ENCODE data around the gene ARHGAP26.

The ARHGAP26 gene

GRCh38 chr5:142763701-142764100, 6.5 kb upstream of the ARHGAP26 start:
- no peak overlapping the region for H3K4me3 ChIP-seq (ENCODE audit: low read depth, low read length)
- no peak for TF ChIP-seq CTCF (IDR thresholded peaks at IDR 0.05; ENCODE audit: control insufficient read depth, extremely low read depth, insufficient read depth)
- no peak for DNase-seq (ENCODE audit: low read depth)

DNA sequence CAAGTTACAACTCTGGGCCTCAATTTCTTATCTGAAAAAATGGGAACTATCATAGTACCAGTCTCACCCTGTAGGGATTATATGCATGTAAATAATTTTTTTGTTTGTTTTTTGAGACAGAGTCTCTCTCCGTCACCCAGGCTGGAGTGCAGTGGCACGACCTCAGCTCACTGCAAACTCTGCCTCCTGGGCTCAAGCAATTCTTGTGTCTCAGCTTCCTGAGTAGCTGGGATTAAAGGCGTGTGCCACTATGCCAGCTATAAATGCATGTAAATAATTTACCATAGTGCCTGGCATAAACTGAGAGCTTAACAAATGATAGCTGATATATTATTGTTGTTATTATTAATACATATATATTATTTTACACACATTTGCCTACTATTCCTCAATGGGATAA, 3.0 kb upstream of the ARHGAP26 start:
- DNase-seq (ENCODE audit: low read depth) = no peak
- no peak for TF ChIP-seq CTCF (IDR thresholded peaks at IDR 0.05; ENCODE audit: control insufficient read depth, extremely low read depth, insufficient read depth)
- no peak overlapping the region for H3K4me3 ChIP-seq (ENCODE audit: low read depth, low read length)

- no peak overlapping the region for H3K4me3 ChIP-seq (ENCODE audit: low read depth, low read length)
- TF ChIP-seq CTCF (IDR thresholded peaks at IDR 0.05; ENCODE audit: control insufficient read depth, extremely low read depth, insufficient read depth) = no peak
- DNase-seq (ENCODE audit: low read depth) = no peak
These were observed 2.3 kb upstream of the ARHGAP26 start for GRCh38 chr5:142767911-142768310.

GRCh38 chr5:142769251-142769792, 855 bp upstream of the ARHGAP26 start:
- TF ChIP-seq CTCF (IDR thresholded peaks at IDR 0.05; ENCODE audit: control insufficient read depth, extremely low read depth, insufficient read depth) = no peak
- peak overlapping the region; percentile 87 for H3K4me3 ChIP-seq (ENCODE audit: low read depth, low read length)
- DNase-seq (ENCODE audit: low read depth) = no peak

- no peak for DNase-seq (ENCODE audit: low read depth)
- H3K4me3 ChIP-seq (ENCODE audit: low read depth, low read length) = peak overlapping the region; percentile 87
- TF ChIP-seq CTCF (IDR thresholded peaks at IDR 0.05; ENCODE audit: control insufficient read depth, extremely low read depth, insufficient read depth) = peak; percentile 34
These were observed 753 bp downstream of the ARHGAP26 start for GRCh38 chr5:142770650-142771609.

GRCh38 chr5:142771666-142772065, 1.5 kb downstream of the ARHGAP26 start:
- DNase-seq (ENCODE audit: low read depth) = no peak
- no peak for TF ChIP-seq CTCF (IDR thresholded peaks at IDR 0.05; ENCODE audit: control insufficient read depth, extremely low read depth, insufficient read depth)
- H3K4me3 ChIP-seq (ENCODE audit: low read depth, low read length) = peak overlapping the region; percentile 87

All from LNCaP clone FGC (cell line).